Keratinocyte (primary cell): ENCODE measurements around the gene HOXC9. TPM values are rescaled to one million over a fixed set of nuclear protein-coding genes. Genes with fewer than 3 reads are reported as not detected.

Experiments used
- DNase-seq: peaks from one replicate; pipeline ENCODE4 v3.0.0-alpha.2; 2011; ENCODE audit warnings: low read depth, missing footprints, low spot score
- FAIRE-seq: peaks from 2 replicates; lab custom pipeline; 2011; peaks lifted over from hg19 to GRCh38; lab: Jason Lieb, UNC
- H2AFZ ChIP-seq: 2 replicates; pipeline ENCODE4 v1.6.0; 2012; ENCODE audit warnings: low read length, control low read depth, inconsistent platforms; ENCODE audit not compliant: control insufficient read depth
- H3K27ac ChIP-seq: 2 replicates; pipeline ENCODE4 v1.5.1; 2011; ENCODE audit warnings: low read length; ENCODE audit not compliant: control insufficient read depth, insufficient read depth
- H3K27me3 ChIP-seq: 3 replicates; pipeline ENCODE4 v1.6.0; 2011; ENCODE audit warnings: low read length; ENCODE audit not compliant: control insufficient read depth, insufficient read depth; ENCODE audit errors: extremely low read depth
- H3K36me3 ChIP-seq, 2 experiments: 2 replicates in 1 of 2; 3 replicates in 1 of 2; pipeline ENCODE4 v1.5.1; 2011; ENCODE audit warnings: low read length in 2 of 2, mild to moderate bottlenecking in 1 of 2; ENCODE audit not compliant: control insufficient read depth in 2 of 2, insufficient read depth in 2 of 2; ENCODE audit errors: extremely low read depth in 1 of 2
- H3K4me1 ChIP-seq: 3 replicates; pipeline ENCODE4 v1.5.1; 2011; ENCODE audit warnings: low read length; ENCODE audit not compliant: control insufficient read depth, insufficient read depth; ENCODE audit errors: extremely low read depth
- H3K4me2 ChIP-seq: 3 replicates; pipeline ENCODE4 v1.6.0; 2011; ENCODE audit warnings: low read depth, low read length; ENCODE audit not compliant: control insufficient read depth, insufficient read depth; ENCODE audit errors: extremely low read depth
- H3K4me3 ChIP-seq, 3 experiments: fragments of 200-600 bp in 1 of 3; sonication (generic) in 1 of 3; 2 replicates in 2 of 3; 3 replicates in 1 of 3; pipeline ENCODE4 v1.5.1; 2011 to 2016; ENCODE audit warnings: low read length in 3 of 3, mild to moderate bottlenecking in 3 of 3, control low read depth in 2 of 3, inconsistent platforms in 1 of 3, low read depth in 1 of 3, mixed read lengths in 1 of 3, mixed run types in 1 of 3, moderate library complexity in 1 of 3; ENCODE audit not compliant: control insufficient read depth in 2 of 3, insufficient read depth in 2 of 3; ENCODE audit errors: extremely low read depth in 1 of 3
- H3K79me2 ChIP-seq: 2 replicates; pipeline ENCODE4 v1.6.0; 2012; ENCODE audit warnings: low read length; ENCODE audit not compliant: control insufficient read depth, insufficient read depth
- H3K9ac ChIP-seq: 3 replicates; pipeline ENCODE4 v1.6.0; 2011; ENCODE audit warnings: low read length; ENCODE audit not compliant: control insufficient read depth, insufficient read depth; ENCODE audit errors: extremely low read depth
- H3K9me1 ChIP-seq: 3 replicates; pipeline ENCODE4 v1.6.0; 2011; ENCODE audit warnings: low read length; ENCODE audit not compliant: control insufficient read depth, insufficient read depth; ENCODE audit errors: extremely low read depth
- H3K9me3 ChIP-seq: 2 replicates; pipeline ENCODE4 v1.5.1; 2012; ENCODE audit warnings: low read depth, low read length; ENCODE audit not compliant: control insufficient read depth
- H4K20me1 ChIP-seq: 3 replicates; pipeline ENCODE4 v1.6.0; 2011; ENCODE audit warnings: low read length; ENCODE audit not compliant: control insufficient read depth, insufficient read depth; ENCODE audit errors: extremely low read depth
- EZH2 ChIP-seq: IDR thresholded peaks from one replicate; pipeline ENCODE4 v1.6.1; 2012; ENCODE audit warnings: inconsistent platforms, mild to moderate bottlenecking, low read length, moderate library complexity
- dilution Hi-C: fragments of 300-500 bp; cut with MboI; formaldehyde crosslinking; loops from one replicate; pipeline ENCODE4 v1.7.0; 2020; ENCODE audit warnings: low sequenced_read_pairs; ENCODE audit not compliant: extremely low pct_ligation_motif_present
- polyA plus RNA-seq, 5 experiments: library from polyadenylated mRNA; depleted of rRNA in 3 of 5; stranded (reverse) in 3 of 5; stranded (forward) in 1 of 5; unstranded in 1 of 5; fragments of >200 nt; gene quantifications; 1 replicate in 1 of 5; 2 replicates in 3 of 5; 3 replicates in 1 of 5; pipeline versions ENCODE4 v1.2.1 to v1.2.3, GENCODE V29; 2011 to 2012; ENCODE audit warnings: missing spikeins in 2 of 5, low read depth in 1 of 5, low replicate concordance in 1 of 5
- TF ChIP-seq, protein P1 (sequence below), 3 experiments: IDR thresholded peaks in 1 of 3; conservative IDR thresholded peaks in 1 of 3; optimal IDR thresholded peaks in 1 of 3; 2 replicates in 2 of 3; 3 replicates in 1 of 3; pipeline versions ENCODE3 to v1.5.1; 2011; ENCODE audit warnings: low read length in 3 of 3, mild to moderate bottlenecking in 3 of 3, moderate library complexity in 2 of 3, control low read depth in 1 of 3, inconsistent platforms in 1 of 3; ENCODE audit not compliant: insufficient read depth in 2 of 3; ENCODE audit errors: extremely low read depth in 1 of 3

Gene HOXC9
- polyA plus RNA-seq, 1 donor (not counting 4 experiments of a cell fraction or from before 2014, with no cell fraction given) = 1.8 TPM

DNA sequence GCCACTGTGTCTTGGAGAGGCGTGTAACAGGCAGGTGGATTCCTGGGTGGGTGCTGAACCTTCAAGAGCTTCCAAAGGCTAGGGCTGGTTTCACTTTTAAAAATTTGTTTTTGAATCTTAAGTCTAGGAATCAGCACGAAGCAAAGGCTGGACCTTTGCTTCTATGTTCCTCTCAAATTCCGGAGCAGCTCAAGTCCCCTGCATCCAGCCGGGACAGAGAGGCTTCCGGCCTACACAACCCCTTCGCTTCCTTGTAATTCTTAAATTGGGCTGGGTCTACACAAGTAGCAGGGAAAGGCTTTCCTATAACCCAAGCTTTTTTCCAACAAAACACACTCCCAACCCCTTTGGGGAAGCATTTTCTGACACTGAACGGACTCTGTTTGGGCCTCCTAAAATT is 37.0 kb upstream of the HOXC9 start:
- FAIRE-seq = no peak
- H3K9me3 ChIP-seq = no peaks in the 10 kb centered on the region
- no peaks in the 10 kb centered on the region for H4K20me1 ChIP-seq
- peaks cover 0 to 2% of the 10 kb centered on the region in 2 experiments for H3K36me3 ChIP-seq
- no peak overlapping the region for H2AFZ ChIP-seq
- H3K9ac ChIP-seq = no peak overlapping the region
- H3K4me3 ChIP-seq = no peak overlapping the region
- peaks cover 3% of the 10 kb centered on the region for H3K4me1 ChIP-seq
- H3K4me2 ChIP-seq = no peak overlapping the region
- no peaks in the 10 kb centered on the region for H3K9me1 ChIP-seq
- H3K79me2 ChIP-seq = no peaks in the 10 kb centered on the region
- DNase-seq = no peak
- no peak for TF ChIP-seq EZH2
- TF ChIP-seq, protein P1, sequence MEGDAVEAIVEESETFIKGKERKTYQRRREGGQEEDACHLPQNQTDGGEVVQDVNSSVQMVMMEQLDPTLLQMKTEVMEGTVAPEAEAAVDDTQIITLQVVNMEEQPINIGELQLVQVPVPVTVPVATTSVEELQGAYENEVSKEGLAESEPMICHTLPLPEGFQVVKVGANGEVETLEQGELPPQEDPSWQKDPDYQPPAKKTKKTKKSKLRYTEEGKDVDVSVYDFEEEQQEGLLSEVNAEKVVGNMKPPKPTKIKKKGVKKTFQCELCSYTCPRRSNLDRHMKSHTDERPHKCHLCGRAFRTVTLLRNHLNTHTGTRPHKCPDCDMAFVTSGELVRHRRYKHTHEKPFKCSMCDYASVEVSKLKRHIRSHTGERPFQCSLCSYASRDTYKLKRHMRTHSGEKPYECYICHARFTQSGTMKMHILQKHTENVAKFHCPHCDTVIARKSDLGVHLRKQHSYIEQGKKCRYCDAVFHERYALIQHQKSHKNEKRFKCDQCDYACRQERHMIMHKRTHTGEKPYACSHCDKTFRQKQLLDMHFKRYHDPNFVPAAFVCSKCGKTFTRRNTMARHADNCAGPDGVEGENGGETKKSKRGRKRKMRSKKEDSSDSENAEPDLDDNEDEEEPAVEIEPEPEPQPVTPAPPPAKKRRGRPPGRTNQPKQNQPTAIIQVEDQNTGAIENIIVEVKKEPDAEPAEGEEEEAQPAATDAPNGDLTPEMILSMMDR (optimal IDR thresholded peaks at IDR 0.05 in 1 of 3, IDR thresholded peaks at IDR 0.05 in 1 of 3, conservative IDR thresholded peaks at IDR 0.05 in 1 of 3; ENCODE audit: extremely low read depth in 1 of 3, insufficient read depth in 2 of 3, low read length in 3 of 3) = no peak
- dilution Hi-C loops = no loop called here
- H3K27me3 ChIP-seq = peaks cover 26% of the 10 kb centered on the region
- no peak overlapping the region for H3K27ac ChIP-seq

DNA sequence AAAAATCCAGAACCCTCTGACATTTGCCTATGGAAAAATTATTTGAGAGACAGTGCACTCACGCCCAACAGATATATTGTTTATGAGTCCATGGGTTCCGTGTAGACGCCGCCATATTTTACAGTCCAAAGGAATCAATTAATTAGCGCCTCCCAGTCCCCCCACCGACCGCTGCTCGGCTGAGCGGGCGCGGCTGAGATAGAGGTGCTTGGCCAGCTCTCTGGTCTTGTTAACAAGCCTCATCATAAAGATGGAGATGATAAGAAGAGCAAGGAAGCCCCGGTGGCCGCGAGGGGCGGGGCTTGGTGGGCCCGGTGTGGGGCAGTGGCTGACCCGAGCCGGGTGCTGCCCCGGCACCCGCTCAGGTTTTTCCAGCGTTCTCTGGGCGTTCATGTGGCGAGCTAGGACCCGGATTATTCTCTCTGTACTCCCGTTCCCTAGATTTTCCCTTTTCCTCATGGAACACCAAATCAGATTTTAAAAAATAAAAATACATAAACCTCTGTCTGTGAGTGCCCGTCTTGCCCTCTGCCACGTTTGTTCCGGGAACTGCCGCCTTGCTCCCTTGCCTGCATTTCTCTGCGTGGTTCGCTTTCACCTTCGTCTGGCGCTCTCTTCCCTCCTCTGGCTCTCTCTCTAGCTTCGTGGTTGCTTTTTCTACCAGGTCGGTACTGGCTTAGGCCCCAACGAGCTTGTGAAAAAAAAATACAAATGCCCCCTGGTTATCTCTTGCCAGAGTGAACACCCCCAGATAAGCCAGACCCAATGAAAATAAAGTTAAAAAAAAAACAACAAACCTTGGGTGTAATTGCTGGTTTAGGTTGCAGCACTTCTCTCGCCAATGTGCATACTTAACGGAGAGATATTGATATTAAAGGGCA is 36.3 kb upstream of the HOXC9 start:
- Histone ChIP-seq H3K27ac (no peak overlapping the region), H3K4me2 (no peak overlapping the region), H3K79me2 (no peaks in the 10 kb centered on the region), H3K36me3 (peaks cover 0 to 2% of the 10 kb centered on the region in 2 experiments), H3K9ac (no peak overlapping the region), H3K9me1 (no peaks in the 10 kb centered on the region), H2AFZ (no peak overlapping the region), H3K27me3 (peaks cover 20% of the 10 kb centered on the region), H4K20me1 (no peaks in the 10 kb centered on the region), H3K9me3 (no peaks in the 10 kb centered on the region), H3K4me3 (no peak overlapping the region), H3K4me1 (peaks cover 3% of the 10 kb centered on the region)
- DNase-seq (no peak), FAIRE-seq (no peak)
- dilution Hi-C loops = no loop called here
- TF ChIP-seq, protein P1 (optimal IDR thresholded peaks at IDR 0.05 in 1 of 3, IDR thresholded peaks at IDR 0.05 in 1 of 3, conservative IDR thresholded peaks at IDR 0.05 in 1 of 3; ENCODE audit: extremely low read depth in 1 of 3, insufficient read depth in 2 of 3, low read length in 3 of 3) = no peak
- no peak for TF ChIP-seq EZH2
